ENCODE measurements around the gene KPNA6. TPM values are rescaled to one million over a fixed set of nuclear protein-coding genes. Genes with fewer than 3 reads are reported as not detected.
A peak's percentile ranks its signal among the peaks of the same experiment; 100 is the strongest.

The KPNA6 gene
- total and polyA plus RNA-seq, 9 of the 15 experiments (the other 6 are each of a cell fraction or from before 2014, with no cell fraction given), result 20.1 to 54.6 (median 32.2) TPM

- TF ChIP-seq RERE (CRISPR knock-in tag; IDR thresholded peaks at IDR 0.05; ENCODE audit: borderline replicate concordance) (no peak), HNRNPK (IDR thresholded peaks at IDR 0.05; ENCODE audit: low read depth, low read length, poor library complexity, severe bottlenecking) (no peak), SREBF2 (CRISPR knock-in tag; IDR thresholded peaks at IDR 0.05) (no peak), STAT6 (CRISPR knock-in tag; IDR thresholded peaks at IDR 0.05) (no peak), BMI1 (IDR thresholded peaks at IDR 0.05; ENCODE audit: low read length) (no peak), ZBTB33 (CRISPR knock-in tag; IDR thresholded peaks at IDR 0.05) (no peak), ZNF143 (CRISPR knock-in tag; IDR thresholded peaks at IDR 0.05) (no peak), MTF1 (CRISPR knock-in tag; IDR thresholded peaks at IDR 0.05; ENCODE audit: borderline replicate concordance) (no peak), TBL1XR1 (IDR thresholded peaks at IDR 0.05; ENCODE audit: low read length in 2 of 2) (peak in 1 of 2 experiments; percentile 48; a peak in 1 of 4 replicates), ADNP (tag; IDR thresholded peaks at IDR 0.05) (no peak), IRF2 (CRISPR knock-in tag; IDR thresholded peaks at IDR 0.05) (no peak), HDAC1 (IDR thresholded peaks at IDR 0.05) (peak in 1 of 2 experiments; percentile 38; a peak in 2 of 4 replicates), PRMT5 (CRISPR knock-in tag; IDR thresholded peaks at IDR 0.05) (no peak), ATF7 (IDR thresholded peaks at IDR 0.05) (no peak; the same call in 1 of the 2 replicates), ZNF586 (CRISPR knock-in tag; conservative IDR thresholded peaks at IDR 0.05) (no peak)
Measured at GRCh38 chr1:32201011-32201855, 93.4 kb downstream of the KPNA6 start (continued).
